ENCODE results near the gene PLCL2. TPM values are rescaled to one million over a fixed set of nuclear protein-coding genes. Genes with fewer than 3 reads are reported as not detected.

The PLCL2 gene
- total and polyA plus RNA-seq, 5 experiments from 2014 or later, result 57.7 to 86.3 (median 84.4) TPM

- Mint-ChIP-seq H3K9me3 (peaks cover 0 to 10% (median 3%) of the 10 kb centered on the region in 9 donors), H3K4me1 (peaks cover 0 to 7% (median 0%) of the 10 kb centered on the region in 4 donors), H3K36me3 (peaks cover 0 to 8% (median 2%) of the 10 kb centered on the region in 3 donors), H3K4me3 (no peak overlapping the region), H3K27ac (no peak overlapping the region), H3K27me3 (no peaks in the 10 kb centered on the region)
- DNase-seq, result no peak
- no peak for ATAC-seq
- POLR2A ChIA-PET, result no interaction called here
Measured at GRCh38 chr3:17130956-17131355, 246.2 kb downstream of the PLCL2 start.

GRCh38 chr3:17132286-17133115, 247.7 kb downstream of the PLCL2 start:
- Mint-ChIP-seq H3K4me3 (no peak overlapping the region), H3K27me3 (no peaks in the 10 kb centered on the region), H3K9me3 (peaks cover 0 to 7% (median 3%) of the 10 kb centered on the region in 9 donors), H3K36me3 (peaks cover 0 to 8% (median 2%) of the 10 kb centered on the region in 3 donors), H3K4me1 (peaks cover 0 to 7% (median 0%) of the 10 kb centered on the region in 4 donors), H3K27ac (peak overlapping the region in 1 of 10 donors; percentile 63)
- no peak for ATAC-seq
- DNase-seq, result no peak
- POLR2A ChIA-PET, result no interaction called here

- peaks cover 0 to 8% (median 2%) of the 10 kb centered on the region in 3 donors for H3K36me3 Mint-ChIP-seq
- no peak for ATAC-seq
- H3K4me3 Mint-ChIP-seq, result no peak overlapping the region
- H3K27ac Mint-ChIP-seq, result no peak overlapping the region
- POLR2A ChIA-PET, result interaction anchor here (0.6 to 1.1 kb wide), 3 partner anchors 18 to 1508 kb away, joined by 3 to 5 read pairs (median 3); no protein-coding TSS in a partner anchor
- no peaks in the 10 kb centered on the region for H3K9me3 Mint-ChIP-seq
- peaks cover 0 to 7% (median 0%) of the 10 kb centered on the region in 4 donors for H3K4me1 Mint-ChIP-seq
- no peaks in the 10 kb centered on the region for H3K27me3 Mint-ChIP-seq
- DNase-seq, result no peak
Measured at GRCh38 chr3:17133632-17134545, 249.1 kb downstream of the PLCL2 start.

- no peak overlapping the region for H3K4me3 Mint-ChIP-seq
Measured at GRCh38 chr3:17135696-17136095, 250.9 kb downstream of the PLCL2 start.

GRCh38 chr3:17136136-17136721, 251.5 kb downstream of the PLCL2 start:
- peak overlapping the region in 1 of 10 donors; percentile 60 for H3K27ac Mint-ChIP-seq
- peaks cover 0 to 4% (median 2%) of the 10 kb centered on the region in 4 donors for H3K4me1 Mint-ChIP-seq
- DNase-seq, result no peak
- POLR2A ChIA-PET, result no interaction called here
- H3K4me3 Mint-ChIP-seq, result no peak overlapping the region
- peaks cover 0 to 4% (median 0%) of the 10 kb centered on the region in 3 donors for H3K36me3 Mint-ChIP-seq
- ATAC-seq, result no peak
- H3K9me3 Mint-ChIP-seq, result no peaks in the 10 kb centered on the region
- no peaks in the 10 kb centered on the region for H3K27me3 Mint-ChIP-seq

More at GRCh38 chr3:17135696-17136095, 250.9 kb downstream of the PLCL2 start:
- Mint-ChIP-seq H3K27ac (no peak overlapping the region), H3K4me1 (peaks cover 0 to 4% (median 3%) of the 10 kb centered on the region in 4 donors), H3K9me3 (no peaks in the 10 kb centered on the region), H3K36me3 (peaks cover 0 to 4% (median 0%) of the 10 kb centered on the region in 3 donors), H3K27me3 (no peaks in the 10 kb centered on the region)
- POLR2A ChIA-PET, result no interaction called here
- DNase-seq, result no peak
- ATAC-seq, result no peak

GRCh38 chr3:17137321-17137826, 252.6 kb downstream of the PLCL2 start:
- H3K4me1 Mint-ChIP-seq, result peaks cover 0 to 4% (median 2%) of the 10 kb centered on the region in 4 donors
- no peak for DNase-seq

GRCh38 chr3:17138246-17139039, 253.7 kb downstream of the PLCL2 start:
- H3K4me1 Mint-ChIP-seq, result peaks cover 0 to 4% (median 2%) of the 10 kb centered on the region in 4 donors
- H3K9me3 Mint-ChIP-seq, result peaks cover 0 to 1% (median 0%) of the 10 kb centered on the region in 9 donors
- peak overlapping the region in 1 of 10 donors; percentile 29 for H3K4me3 Mint-ChIP-seq
- H3K36me3 Mint-ChIP-seq, result peaks cover 0 to 4% (median 4%) of the 10 kb centered on the region in 3 donors
- POLR2A ChIA-PET, result no interaction called here
- H3K27me3 Mint-ChIP-seq, result no peaks in the 10 kb centered on the region
- H3K27ac Mint-ChIP-seq, result peak overlapping the region in 1 of 10 donors; percentile 43
- DNase-seq (no peak), ATAC-seq (no peak)

More at GRCh38 chr3:17137321-17137826, 252.6 kb downstream of the PLCL2 start:
- no peak for ATAC-seq
- H3K27me3 Mint-ChIP-seq, result no peaks in the 10 kb centered on the region
- H3K36me3 Mint-ChIP-seq, result peaks cover 0 to 4% (median 0%) of the 10 kb centered on the region in 3 donors
- POLR2A ChIA-PET, result no interaction called here
- H3K4me3 Mint-ChIP-seq, result no peak overlapping the region
- H3K27ac Mint-ChIP-seq, result no peak overlapping the region
- no peaks in the 10 kb centered on the region for H3K9me3 Mint-ChIP-seq
